ENCODE data around the gene ENPEP. TPM values are rescaled to one million over a fixed set of nuclear protein-coding genes. Genes with fewer than 3 reads are reported as not detected.

Gene ENPEP
- total and polyA plus RNA-seq, 2 of the 13 experiments (the other 11 are each of a cell fraction or from before 2014, with no cell fraction given) = not detected

- no peak for ATAC-seq
- 59% methylated on average over 9 of the region's 20 CpGs for WGBS (ENCODE audit: low lambda C conversion rate)
- no peak overlapping the region for H3K4me2 ChIP-seq (ENCODE audit: low read depth, low read length)
These were observed 134.6 kb downstream of the ENPEP start for GRCh38 chr4:110610620-110610939.

More at GRCh38 chr4:110610620-110610939, 134.6 kb downstream of the ENPEP start:
- Histone ChIP-seq H3K9me3 (ENCODE audit: low read length) (no peaks in the 10 kb centered on the region), H3K27ac (ENCODE audit: extremely low read length, insufficient read depth, low read length) (no peak overlapping the region), H3K4me3 (replicated peaks in 1 of 3; ENCODE audit: insufficient read depth in 1 of 3, low read depth in 2 of 3, low read length in 3 of 3) (no peak overlapping the region), H3K9ac (ENCODE audit: insufficient read depth, low read depth, low read length) (no peak overlapping the region), H3K27me3 (ENCODE audit: control insufficient read depth in 1 of 2, insufficient read depth in 2 of 2, low read length in 2 of 2) (peaks cover 0 to 38% of the 10 kb centered on the region in 2 experiments; a peak in 3 of 5 replicates), H3K36me3 (replicated peaks in 1 of 2; ENCODE audit: control insufficient read depth in 1 of 2, insufficient read depth in 2 of 2, low read length in 2 of 2) (no peaks in the 10 kb centered on the region), H4K20me1 (ENCODE audit: insufficient read depth, low read length) (no peaks in the 10 kb centered on the region), H3K79me2 (ENCODE audit: insufficient read depth, low read length) (no peaks in the 10 kb centered on the region), H2AFZ (ENCODE audit: low read length) (no peak overlapping the region), H3K4me1 (ENCODE audit: insufficient read depth, low read length) (0 out of 2 replicates have a peak, but pooled peaks cover 1% of the 10 kb centered on the region)
- in situ Hi-C loops (cut with HindIII; ENCODE audit: extremely low pct_ligation_motif_present, low pct_unique_long_range_greater_than_20kb) = no loop called here
- FAIRE-seq (no peak), DNase-seq (ENCODE audit: low spot score) (no peak)
- ChIA-PET POLR2A (no interaction called here), CTCF (ENCODE audit: low intra/inter-chr PET ratio, low total read pairs) (no interaction called here)
- TF ChIP-seq ZNF276 (CRISPR knock-in tag; IDR thresholded peaks at IDR 0.05; ENCODE audit: low read depth) (no peak), ZBTB3 (CRISPR knock-in tag; IDR thresholded peaks at IDR 0.05; ENCODE audit: borderline replicate concordance, low read depth) (no peak), ZC3H4 (CRISPR knock-in tag; IDR thresholded peaks at IDR 0.05; ENCODE audit: borderline replicate concordance) (no peak), SP140L (CRISPR knock-in tag; IDR thresholded peaks at IDR 0.05; ENCODE audit: borderline replicate concordance) (no peak), MAF1 (CRISPR knock-in tag; IDR thresholded peaks at IDR 0.05; ENCODE audit: borderline replicate concordance) (no peak), KLF9 (CRISPR knock-in tag; IDR thresholded peaks at IDR 0.05; ENCODE audit: low read depth) (no peak), ZNF234 (CRISPR knock-in tag; conservative IDR thresholded peaks at IDR 0.05) (no peak), RORA (CRISPR knock-in tag; IDR thresholded peaks at IDR 0.05) (no peak), TARDBP (CRISPR knock-in tag; IDR thresholded peaks at IDR 0.05) (no peak), SOX13 (IDR thresholded peaks at IDR 0.05) (no peak), SOX13 (CRISPR knock-in tag; conservative IDR thresholded peaks at IDR 0.05 in 1 of 2, IDR thresholded peaks at IDR 0.05 in 1 of 2) (no peak)
- intact Hi-C loops (cut with micrococcal nuclease; ENCODE audit: unreplicated experiment) = no loop called here
- no TSS peak for BruUV-seq (replicated peaks)

All from HepG2 (cell line).